A549 (cell line): Measurements from ENCODE around the gene PDE6G. TPM values are rescaled to one million over a fixed set of nuclear protein-coding genes. Genes with fewer than 3 reads are reported as not detected.

Source experiments
- ATAC-seq, 2 experiments: fragments of 200-7000 bp in 1 of 2; fragments of >200 bp in 1 of 2; cut with Nextera tagmentation in 1 of 2; cut with Tn5 transposase in 1 of 2; 3 replicates each; pipeline versions ENCODE4 v1.8.0 to v1.9.1; 2018 to 2020; ENCODE audit warnings: mild to moderate bottlenecking in 1 of 2, moderate library complexity in 1 of 2
- CTCF ChIA-PET: fragments of 300-600 bp; sonication (Branson Sonifier 250); formaldehyde crosslinking; extraction: SDS; loops from one replicate; lab custom pipeline; 2021; ENCODE audit warnings: antibody characterized with exemption, inconsistent platforms; lab: Yijun Ruan, JAX
- POLR2A ChIA-PET: fragments of 350-600 bp; formaldehyde crosslinking; extraction: SDS; loops from one replicate; lab custom pipeline; 2021; ENCODE audit warnings: antibody characterized with exemption, inconsistent platforms; lab: Yijun Ruan, JAX
- DNase-seq, 2 experiments: peaks; one replicate each; pipeline versions ENCODE4 v3.0.0 to v3.0.0-alpha.2; 2011 to 2016; ENCODE audit warnings: low read depth in 1 of 2, low spot score in 1 of 2
- FAIRE-seq: peaks from 2 replicates; lab custom pipeline; 2011; peaks lifted over from hg19 to GRCh38; lab: Jason Lieb, UNC
- H3K27ac ChIP-seq, 2 experiments: fragments of >200 bp; sonication (Bioruptor Twin); formaldehyde crosslinking; 3 replicates each; pipeline ENCODE4 v1.5.1; 2016 to 2017
- H3K4me1 ChIP-seq: fragments of >200 bp; sonication (Bioruptor Twin); formaldehyde crosslinking; 3 replicates; pipeline ENCODE4 v1.6.1; 2016
- H3K4me2 ChIP-seq: fragments of >200 bp; sonication (Bioruptor Twin); formaldehyde crosslinking; 3 replicates; pipeline ENCODE4 v1.6.1; 2016
- H3K4me3 ChIP-seq: fragments of >200 bp; sonication (Bioruptor Twin); formaldehyde crosslinking; 3 replicates; pipeline ENCODE4 v1.5.1; 2016
- H3K9me3 ChIP-seq: fragments of >200 bp; sonication (Bioruptor Twin); formaldehyde crosslinking; 3 replicates; pipeline ENCODE4 v1.6.1; 2016
- BCL3 ChIP-seq: fragments of >200 bp; sonication (Bioruptor Twin); formaldehyde crosslinking; IDR thresholded peaks from 3 replicates; pipeline ENCODE4 v1.6.1; 2016
- CBX2 ChIP-seq: fragments of 200-600 bp; sonication (generic); IDR thresholded peaks from 2 replicates; pipeline ENCODE4 v1.6.1; 2016; ENCODE audit warnings: low read depth, mild to moderate bottlenecking, borderline replicate concordance
- CHD4 ChIP-seq: fragments of 200-600 bp; sonication (generic); IDR thresholded peaks from 2 replicates; pipeline ENCODE4 v1.6.1; 2016; ENCODE audit warnings: antibody characterized with exemption, mild to moderate bottlenecking, borderline replicate concordance
- EHF ChIP-seq: fragments of 250-450 bp; sonication (Bioruptor Pico); IDR thresholded peaks from 2 replicates; pipeline ENCODE4 v1.5.0; 2020; ENCODE audit warnings: mild to moderate bottlenecking
- JUNB ChIP-seq: fragments of >200 bp; sonication (Bioruptor Twin); formaldehyde crosslinking; IDR thresholded peaks from 2 replicates; pipeline ENCODE4 v1.6.1; 2016
- KDM1A ChIP-seq: fragments of 200-600 bp; sonication (generic); IDR thresholded peaks from 2 replicates; pipeline ENCODE4 v1.6.1; 2016; ENCODE audit warnings: low read depth, mild to moderate bottlenecking
- KDM5A ChIP-seq: fragments of 200-600 bp; sonication (generic); IDR thresholded peaks from 2 replicates; pipeline ENCODE4 v1.6.1; 2016; ENCODE audit warnings: antibody characterized with exemption, mild to moderate bottlenecking
- NFE2L2 ChIP-seq: fragments of 150-350 bp; conservative IDR thresholded peaks from 2 replicates; pipeline ENCODE4 v1.6.1; 2014; ENCODE audit warnings: low read length
- PHF8 ChIP-seq: fragments of 200-600 bp; sonication (generic); IDR thresholded peaks from 2 replicates; pipeline ENCODE4 v1.6.1; 2016; ENCODE audit warnings: low read depth, mild to moderate bottlenecking, antibody characterized with exemption, moderate library complexity, borderline replicate concordance
- POLR2AphosphoS2 ChIP-seq: conservative IDR thresholded peaks from 2 replicates; pipeline ENCODE4 v1.6.1; 2012; ENCODE audit warnings: low read length, improper control_type of control experiment, inconsistent platforms
- RAD21 ChIP-seq, 2 experiments: fragments of >200 bp in 1 of 2; sonication (Bioruptor Twin) in 1 of 2; formaldehyde crosslinking in 1 of 2; IDR thresholded peaks in 1 of 2; conservative IDR thresholded peaks in 1 of 2; 2 replicates in 1 of 2; 3 replicates in 1 of 2; pipeline ENCODE4 v1.6.1; 2012 to 2018; ENCODE audit warnings: inconsistent platforms in 1 of 2
- RARB ChIP-seq: fragments of 250-450 bp; sonication (Bioruptor Pico); IDR thresholded peaks from 2 replicates; pipeline ENCODE4 v1.8.0; 2021; ENCODE audit warnings: mild to moderate bottlenecking, moderate library complexity
- RCOR1 ChIP-seq: fragments of 150-350 bp; IDR thresholded peaks from 2 replicates; pipeline ENCODE4 v1.6.1; 2014; ENCODE audit warnings: antibody characterized with exemption, low read length, low read depth
- REST ChIP-seq: fragments of 200-600 bp; sonication (generic); IDR thresholded peaks from 2 replicates; pipeline ENCODE4 v1.6.1; 2016; ENCODE audit warnings: antibody characterized with exemption, mild to moderate bottlenecking, moderate library complexity
- SMC3 ChIP-seq: fragments of >200 bp; sonication (Bioruptor Twin); formaldehyde crosslinking; IDR thresholded peaks from 3 replicates; pipeline ENCODE4 v1.6.1; 2018; ENCODE audit warnings: inconsistent platforms
- TFCP2L1 ChIP-seq: fragments of 250-450 bp; sonication (Bioruptor Pico); IDR thresholded peaks from 2 replicates; pipeline ENCODE4 v1.5.0; 2021; ENCODE audit warnings: mild to moderate bottlenecking
- USF2 ChIP-seq: fragments of 450-650 bp; IDR thresholded peaks from 2 replicates; pipeline ENCODE4 v1.6.1; 2014; ENCODE audit warnings: antibody characterized with exemption
- ZFP36 ChIP-seq: fragments of 450-650 bp; IDR thresholded peaks from 2 replicates; pipeline ENCODE4 v1.6.1; 2014; ENCODE audit warnings: borderline replicate concordance; ENCODE audit not compliant: partially characterized antibody
- ZNF302 ChIP-seq: fragments of 250-450 bp; sonication (Bioruptor Pico); IDR thresholded peaks from 2 replicates; pipeline ENCODE4 v1.9.0; 2021; ENCODE audit warnings: inconsistent platforms, mild to moderate bottlenecking, moderate library complexity
- ZSCAN20 ChIP-seq: fragments of 250-450 bp; sonication (Bioruptor Pico); IDR thresholded peaks from 2 replicates; pipeline ENCODE4 v1.8.0; 2022; ENCODE audit warnings: mild to moderate bottlenecking, moderate library complexity
- WGBS: methylation state at CpG from one replicate; pipeline ENCODE4 v1.1.6; 2017; ENCODE audit errors: missing lambda C conversion rate; 5-methylcytosine and 5-hydroxymethylcytosine counted together
- polyA plus RNA-seq, 4 experiments: library from polyadenylated mRNA; depleted of rRNA in 3 of 4; stranded (reverse); fragments of >200 nt; fragmentation: RNase III in 1 of 4; extraction: RNeasy Plus Mini Kit Qiagen cat#74134 plus additional on column Dnase treatment in 1 of 4; gene quantifications; 2 replicates in 3 of 4; 3 replicates in 1 of 4; pipeline ENCODE4 v1.2.3, GENCODE V29; 2011 to 2017

The PDE6G gene
- polyA plus RNA-seq, 2 of the 4 experiments (the other 2 are of a cell fraction): 1.2 TPM

- no peak for TF ChIP-seq REST
- TF ChIP-seq KDM1A: no peak
- TF ChIP-seq ZSCAN20: no peak
- no peak for TF ChIP-seq JUNB
- no peak for TF ChIP-seq RAD21 (conservative IDR thresholded peaks at IDR 0.05 in 1 of 2, IDR thresholded peaks at IDR 0.05 in 1 of 2)
- no peak for TF ChIP-seq SMC3
- TF ChIP-seq, all 56 proteins: peak for 0
Observed at GRCh38 chr17:81690066-81690465, 33.7 kb upstream of the PDE6G start (continued).

GRCh38 chr17:81688616-81689015, 32.3 kb upstream of the PDE6G start:
- FAIRE-seq: no peak
- H3K9me3 ChIP-seq: no peaks in the 10 kb centered on the region
- ChIA-PET POLR2A (no interaction called here), CTCF (no interaction called here)
- TF ChIP-seq RCOR1 (no peak), ZSCAN20 (no peak), SMC3 (no peak), NFE2L2 (no peak), BCL3 (no peak), EHF (no peak), KDM1A (no peak), RARB (CRISPR knock-in tag) (no peak), CBX2 (no peak), KDM5A (no peak), USF2 (no peak), TFCP2L1 (CRISPR knock-in tag) (no peak)
- TF ChIP-seq, all 56 proteins: peak for 0
- Histone ChIP-seq H3K4me2 (no peak overlapping the region), H3K4me1 (peaks cover 11% of the 10 kb centered on the region), H3K4me3 (no peak overlapping the region), H3K27ac (no peak overlapping the region)
- DNase-seq (no peak), ATAC-seq (no peak)
- WGBS: 95% methylated on average over 14 of the region's 14 CpGs

GRCh38 chr17:81687770-81688541, 31.6 kb upstream of the PDE6G start:
- H3K4me3 ChIP-seq: no peak overlapping the region
- POLR2A ChIA-PET: no interaction called here

More at GRCh38 chr17:81687770-81688541, 31.6 kb upstream of the PDE6G start:
- no peak overlapping the region for H3K4me2 ChIP-seq
- no peaks in the 10 kb centered on the region for H3K9me3 ChIP-seq
- ATAC-seq: no peak
- no peak for FAIRE-seq
- H3K4me1 ChIP-seq: peaks cover 11% of the 10 kb centered on the region
- TF ChIP-seq POLR2AphosphoS2 (no peak), KDM1A (no peak), RARB (CRISPR knock-in tag) (no peak), ZNF302 (CRISPR knock-in tag) (no peak), PHF8 (no peak), CBX2 (no peak), EHF (no peak), ZFP36 (no peak), RCOR1 (no peak), CHD4 (no peak)
- H3K27ac ChIP-seq: no peak overlapping the region
- DNase-seq: no peak
- CTCF ChIA-PET: interaction anchor here (1.2 to 1.5 kb wide), 4 partner anchors 8 to 169 kb away, joined by 3 to 6 read pairs (median 5); no protein-coding TSS in a partner anchor
- WGBS: 90% methylated on average over 41 of the region's 41 CpGs
